ENCODE data around the gene SLCO3A1.

DNA sequence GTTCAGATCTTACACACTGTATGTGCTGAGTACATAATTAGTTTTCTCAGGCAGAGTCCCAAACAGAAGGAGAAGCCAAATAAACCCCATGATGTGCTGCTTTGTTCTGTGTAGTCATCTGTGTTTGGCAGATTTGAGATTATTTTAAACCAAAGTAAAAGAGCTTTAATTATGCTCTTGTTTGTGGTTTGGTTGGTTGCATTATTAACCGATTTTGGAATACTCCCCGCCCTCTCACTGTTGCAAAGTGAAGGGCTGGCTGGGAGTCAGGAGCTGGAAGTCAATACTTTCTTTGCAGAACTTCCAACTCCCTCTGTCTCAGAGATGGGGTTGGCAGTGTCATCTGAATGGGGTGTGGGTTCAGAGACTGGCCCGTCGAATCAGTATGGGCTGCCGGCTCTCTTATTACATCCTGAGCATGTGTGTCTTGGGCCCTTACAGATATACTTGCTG is 34.4 kb downstream of the SLCO3A1 start:
- TF ChIP-seq, protein P1, sequence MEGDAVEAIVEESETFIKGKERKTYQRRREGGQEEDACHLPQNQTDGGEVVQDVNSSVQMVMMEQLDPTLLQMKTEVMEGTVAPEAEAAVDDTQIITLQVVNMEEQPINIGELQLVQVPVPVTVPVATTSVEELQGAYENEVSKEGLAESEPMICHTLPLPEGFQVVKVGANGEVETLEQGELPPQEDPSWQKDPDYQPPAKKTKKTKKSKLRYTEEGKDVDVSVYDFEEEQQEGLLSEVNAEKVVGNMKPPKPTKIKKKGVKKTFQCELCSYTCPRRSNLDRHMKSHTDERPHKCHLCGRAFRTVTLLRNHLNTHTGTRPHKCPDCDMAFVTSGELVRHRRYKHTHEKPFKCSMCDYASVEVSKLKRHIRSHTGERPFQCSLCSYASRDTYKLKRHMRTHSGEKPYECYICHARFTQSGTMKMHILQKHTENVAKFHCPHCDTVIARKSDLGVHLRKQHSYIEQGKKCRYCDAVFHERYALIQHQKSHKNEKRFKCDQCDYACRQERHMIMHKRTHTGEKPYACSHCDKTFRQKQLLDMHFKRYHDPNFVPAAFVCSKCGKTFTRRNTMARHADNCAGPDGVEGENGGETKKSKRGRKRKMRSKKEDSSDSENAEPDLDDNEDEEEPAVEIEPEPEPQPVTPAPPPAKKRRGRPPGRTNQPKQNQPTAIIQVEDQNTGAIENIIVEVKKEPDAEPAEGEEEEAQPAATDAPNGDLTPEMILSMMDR (IDR thresholded peaks at IDR 0.05), result no peak
- TF ChIP-seq POLR2A (IDR thresholded peaks at IDR 0.05), result no peak

Data from adrenal gland (tissue), 5 donors.